ENCODE data around the gene MMP19.
A peak's percentile ranks its signal among the peaks of the same experiment; 100 is the strongest.

The MMP19 gene

GRCh38 chr12:55831447-55831815 lies 11.3 kb downstream of the MMP19 start:
- Histone ChIP-seq H3K4me3 (ENCODE audit: low read depth, low read length, poor library complexity, severe bottlenecking) (peak overlapping the region; percentile 82), H3K9ac (ENCODE audit: low read length) (peak overlapping the region; percentile 80; the same call in 1 of the 2 replicates)

GRCh38 chr12:55830601-55831446 lies 11.9 kb downstream of the MMP19 start:
- no peaks in the 10 kb centered on the region for H3K9me3 ChIP-seq (ENCODE audit: low read length)
- H3K27me3 ChIP-seq (ENCODE audit: insufficient read depth, low read length): no peaks in the 10 kb centered on the region
- H3K4me3 ChIP-seq (ENCODE audit: low read depth, low read length, poor library complexity, severe bottlenecking): peak overlapping the region; percentile 82
- no peak for TF ChIP-seq EZH2 (IDR thresholded peaks at IDR 0.05; ENCODE audit: borderline replicate concordance, low read length)
- H3K27ac ChIP-seq (ENCODE audit: low read depth, low read length, poor library complexity, severe bottlenecking): peak overlapping the region; percentile 56
- H3K9ac ChIP-seq (ENCODE audit: low read length): peak overlapping the region; percentile 80
- peaks cover 3% of the 10 kb centered on the region; the same call in 1 of the 2 replicates for H3F3A ChIP-seq (ENCODE audit: insufficient read depth, low read length)
- H3K9me2 ChIP-seq (ENCODE audit: low read depth, low read length): no peaks in the 10 kb centered on the region
- H3K4me2 ChIP-seq (ENCODE audit: low read length): peak overlapping the region; percentile 96
- H3K4me1 ChIP-seq (ENCODE audit: insufficient read depth, low read length, severe bottlenecking): peaks cover 44% of the 10 kb centered on the region
- H3K79me2 ChIP-seq (ENCODE audit: insufficient read depth, low read length): peaks cover 6% of the 10 kb centered on the region
- no peak overlapping the region for H2AFZ ChIP-seq (ENCODE audit: low read length)
- peaks cover 12% of the 10 kb centered on the region; the same call in 1 of the 2 replicates for H3K36me3 ChIP-seq (ENCODE audit: insufficient read depth, low read length)
- no peaks in the 10 kb centered on the region for H4K20me1 ChIP-seq (ENCODE audit: insufficient read depth, low read length)

More at GRCh38 chr12:55831447-55831815, 11.3 kb downstream of the MMP19 start:
- Histone ChIP-seq H2AFZ (ENCODE audit: low read length) (no peak overlapping the region), H3K36me3 (ENCODE audit: insufficient read depth, low read length) (peaks cover 10% of the 10 kb centered on the region; the same call in 1 of the 2 replicates), H3K79me2 (ENCODE audit: insufficient read depth, low read length) (peaks cover 6% of the 10 kb centered on the region), H4K20me1 (ENCODE audit: insufficient read depth, low read length) (no peaks in the 10 kb centered on the region), H3K27ac (ENCODE audit: low read depth, low read length, poor library complexity, severe bottlenecking) (no peak overlapping the region), H3K4me2 (ENCODE audit: low read length) (peak overlapping the region; percentile 96), H3K27me3 (ENCODE audit: insufficient read depth, low read length) (no peaks in the 10 kb centered on the region), H3F3A (ENCODE audit: insufficient read depth, low read length) (no peaks in the 10 kb centered on the region), H3K4me1 (ENCODE audit: insufficient read depth, low read length, severe bottlenecking) (peaks cover 38% of the 10 kb centered on the region), H3K9me3 (ENCODE audit: low read length) (no peaks in the 10 kb centered on the region), H3K9me2 (ENCODE audit: low read depth, low read length) (no peaks in the 10 kb centered on the region)
- TF ChIP-seq EZH2 (IDR thresholded peaks at IDR 0.05; ENCODE audit: borderline replicate concordance, low read length) (no peak), CTCF (IDR thresholded peaks at IDR 0.05; ENCODE audit: low read length) (no peak)

- TF ChIP-seq EZH2 (IDR thresholded peaks at IDR 0.05; ENCODE audit: borderline replicate concordance, low read length) (no peak), CTCF (IDR thresholded peaks at IDR 0.05; ENCODE audit: low read length) (no peak)
- H2AFZ ChIP-seq (ENCODE audit: low read length): peak overlapping the region; percentile 13; the same call in 1 of the 2 replicates
- H3K9me3 ChIP-seq (ENCODE audit: low read length): no peaks in the 10 kb centered on the region
- H3K4me2 ChIP-seq (ENCODE audit: low read length): peak overlapping the region; percentile 96
- H3K9ac ChIP-seq (ENCODE audit: low read length): peak overlapping the region; percentile 80
- H3K79me2 ChIP-seq (ENCODE audit: insufficient read depth, low read length): peaks cover 6% of the 10 kb centered on the region
- no peaks in the 10 kb centered on the region for H3K9me2 ChIP-seq (ENCODE audit: low read depth, low read length)
- H4K20me1 ChIP-seq (ENCODE audit: insufficient read depth, low read length): no peaks in the 10 kb centered on the region
- no peaks in the 10 kb centered on the region for H3K27me3 ChIP-seq (ENCODE audit: insufficient read depth, low read length)
- H3K27ac ChIP-seq (ENCODE audit: low read depth, low read length, poor library complexity, severe bottlenecking): peak overlapping the region; percentile 56
- H3F3A ChIP-seq (ENCODE audit: insufficient read depth, low read length): peaks cover 5% of the 10 kb centered on the region; the same call in 1 of the 2 replicates
- H3K4me3 ChIP-seq (ENCODE audit: low read depth, low read length, poor library complexity, severe bottlenecking): peak overlapping the region; percentile 82
- H3K36me3 ChIP-seq (ENCODE audit: insufficient read depth, low read length): peaks cover 13% of the 10 kb centered on the region; the same call in 1 of the 2 replicates
- H3K4me1 ChIP-seq (ENCODE audit: insufficient read depth, low read length, severe bottlenecking): peaks cover 51% of the 10 kb centered on the region
Observed at GRCh38 chr12:55829967-55830600, 12.7 kb downstream of the MMP19 start.
